ENCODE measurements around the gene KLHDC7B. TPM values are rescaled to one million over a fixed set of nuclear protein-coding genes. Genes with fewer than 3 reads are reported as not detected.

Gene KLHDC7B
- total RNA-seq, 1 donor from 2014 or later: 5.2 TPM

DNA sequence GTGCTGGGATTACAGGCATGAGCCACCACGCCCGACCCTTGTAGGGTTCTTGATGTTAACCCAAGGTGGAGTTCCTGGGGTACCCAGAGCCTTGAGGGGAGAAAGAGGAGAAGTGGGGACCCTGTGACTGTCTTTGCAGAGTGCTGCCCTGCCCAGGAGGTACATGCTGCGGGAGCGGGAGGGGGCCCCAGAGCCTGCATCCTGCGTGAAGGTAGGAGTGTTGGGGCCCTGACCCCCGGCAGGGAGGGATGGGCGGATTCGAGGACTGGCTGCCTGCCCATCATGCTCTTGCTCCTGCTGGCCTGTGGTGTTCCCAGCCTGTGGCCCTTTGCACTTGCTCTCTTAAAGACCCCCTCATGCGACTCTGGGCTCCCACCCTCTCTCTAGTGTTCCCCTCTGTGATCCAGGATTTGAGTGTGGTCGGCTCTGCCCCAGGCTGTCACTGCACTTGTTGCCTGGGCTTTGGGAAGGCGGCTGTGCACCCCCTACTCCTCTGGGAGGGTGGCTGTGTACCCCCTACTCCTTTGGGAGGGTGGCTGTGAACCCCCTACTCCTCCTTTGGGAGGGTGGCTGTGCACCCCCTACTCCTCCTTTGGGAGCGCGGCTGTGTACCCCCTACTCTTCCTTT, 24.8 kb upstream of the KLHDC7B start:
- Mint-ChIP-seq H3K4me3 (no peak overlapping the region), H3K27me3 (no peaks in the 10 kb centered on the region), H3K4me1 (peaks cover 7% of the 10 kb centered on the region), H3K36me3 (ENCODE audit: low read depth) (peaks cover 61% of the 10 kb centered on the region), H3K9me3 (no peaks in the 10 kb centered on the region), H3K27ac (no peak overlapping the region)
- TF ChIP-seq, protein P1, sequence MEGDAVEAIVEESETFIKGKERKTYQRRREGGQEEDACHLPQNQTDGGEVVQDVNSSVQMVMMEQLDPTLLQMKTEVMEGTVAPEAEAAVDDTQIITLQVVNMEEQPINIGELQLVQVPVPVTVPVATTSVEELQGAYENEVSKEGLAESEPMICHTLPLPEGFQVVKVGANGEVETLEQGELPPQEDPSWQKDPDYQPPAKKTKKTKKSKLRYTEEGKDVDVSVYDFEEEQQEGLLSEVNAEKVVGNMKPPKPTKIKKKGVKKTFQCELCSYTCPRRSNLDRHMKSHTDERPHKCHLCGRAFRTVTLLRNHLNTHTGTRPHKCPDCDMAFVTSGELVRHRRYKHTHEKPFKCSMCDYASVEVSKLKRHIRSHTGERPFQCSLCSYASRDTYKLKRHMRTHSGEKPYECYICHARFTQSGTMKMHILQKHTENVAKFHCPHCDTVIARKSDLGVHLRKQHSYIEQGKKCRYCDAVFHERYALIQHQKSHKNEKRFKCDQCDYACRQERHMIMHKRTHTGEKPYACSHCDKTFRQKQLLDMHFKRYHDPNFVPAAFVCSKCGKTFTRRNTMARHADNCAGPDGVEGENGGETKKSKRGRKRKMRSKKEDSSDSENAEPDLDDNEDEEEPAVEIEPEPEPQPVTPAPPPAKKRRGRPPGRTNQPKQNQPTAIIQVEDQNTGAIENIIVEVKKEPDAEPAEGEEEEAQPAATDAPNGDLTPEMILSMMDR (IDR thresholded peaks at IDR 0.05): no peak
- ChIA-PET POLR2A (no interaction called here), CTCF (no interaction called here)
- intact Hi-C loops (cut with micrococcal nuclease): no loop called here
- DNase-seq (no peak), ATAC-seq (ENCODE audit: low read depth) (no peak)

DNA sequence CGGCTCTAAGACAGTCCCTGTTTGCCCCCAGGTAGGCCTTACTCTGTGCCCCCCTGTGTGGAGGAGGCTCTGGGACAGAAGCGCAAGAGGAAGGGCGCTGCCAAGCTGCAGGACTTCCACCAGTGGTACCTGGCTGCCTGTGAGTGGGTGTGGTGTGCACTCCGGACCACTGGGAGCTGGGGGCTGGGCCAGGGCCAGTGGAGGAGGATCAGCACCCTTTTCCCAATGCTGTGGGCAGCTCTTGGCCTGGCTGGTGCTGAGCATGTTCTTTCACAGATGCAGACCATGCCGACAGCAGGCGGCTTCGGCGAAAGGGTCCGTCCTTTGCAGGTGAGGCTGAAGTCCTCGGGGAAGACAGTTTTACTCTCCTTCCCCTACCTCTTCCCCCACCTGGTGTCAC, 24.0 kb upstream of the KLHDC7B start:
- no peak for DNase-seq
- no peaks in the 10 kb centered on the region for H3K27me3 Mint-ChIP-seq
- no peak overlapping the region for H3K27ac Mint-ChIP-seq
- peaks cover 53% of the 10 kb centered on the region for H3K36me3 Mint-ChIP-seq (ENCODE audit: low read depth)
- TF ChIP-seq, protein P1 (IDR thresholded peaks at IDR 0.05): no peak
- ChIA-PET CTCF (interaction anchor here (1.0 kb wide), 1 partner anchor 13 kb away, joined by 3 read pairs; the partner anchor contains the start of gene NCAPH2), POLR2A (interaction anchor here (1.1 to 2.0 kb wide), 3 partner anchors 13 to 99 kb away, joined by 5 to 13 read pairs (median 6); partner anchors contain the start of genes LMF2 and NCAPH2)
- no peaks in the 10 kb centered on the region for H3K9me3 Mint-ChIP-seq
- intact Hi-C loops (cut with micrococcal nuclease): no loop called here
- H3K4me3 Mint-ChIP-seq: no peak overlapping the region
- no peak for ATAC-seq (ENCODE audit: low read depth)
- H3K4me1 Mint-ChIP-seq: peaks cover 9% of the 10 kb centered on the region

DNA sequence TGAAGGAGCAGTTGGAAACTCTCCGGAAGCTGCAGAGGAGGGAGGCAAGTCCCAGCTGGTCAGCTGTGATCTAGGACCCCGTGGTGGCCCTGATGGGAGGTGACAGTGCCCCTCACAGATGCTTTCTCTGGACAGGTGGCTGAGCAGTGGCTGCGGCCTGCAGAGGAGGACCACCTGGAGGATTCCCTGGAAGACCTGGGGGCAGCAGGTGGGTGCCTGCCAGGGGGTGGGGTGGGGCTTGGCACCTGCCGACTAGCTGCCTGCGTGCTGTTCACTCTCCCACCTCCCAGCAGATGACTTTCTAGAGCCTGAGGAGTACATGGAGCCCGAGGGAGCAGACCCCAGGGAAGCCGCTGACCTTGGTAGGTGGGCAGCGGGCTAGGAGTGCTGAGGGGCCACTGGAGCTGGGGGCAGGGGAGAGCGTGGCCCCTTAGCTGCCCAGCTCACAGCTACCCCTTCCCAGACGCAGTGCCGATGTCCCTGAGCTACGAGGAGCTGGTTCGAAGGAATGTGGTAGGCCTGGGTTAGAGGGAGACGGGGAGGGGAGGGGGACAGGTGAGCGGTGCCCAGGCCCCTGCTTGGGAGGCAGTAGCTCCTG, 23.4 kb upstream of the KLHDC7B start:
- Mint-ChIP-seq H3K27ac (no peak overlapping the region), H3K4me1 (peaks cover 15% of the 10 kb centered on the region), H3K9me3 (no peaks in the 10 kb centered on the region), H3K36me3 (ENCODE audit: low read depth) (peaks cover 51% of the 10 kb centered on the region), H3K4me3 (no peak overlapping the region), H3K27me3 (no peaks in the 10 kb centered on the region)
- POLR2A ChIA-PET: interaction anchor here (0.8 to 2.0 kb wide), 5 partner anchors 14 to 99 kb away, joined by 3 to 13 read pairs (median 5); partner anchors contain the start of genes LMF2, NCAPH2 and SYCE3
- intact Hi-C loops (cut with micrococcal nuclease): no loop called here
- ATAC-seq (ENCODE audit: low read depth) (no peak), DNase-seq (no peak)
- CTCF ChIA-PET: interaction anchor here (1.0 kb wide), 1 partner anchor 14 kb away, joined by 3 read pairs; the partner anchor contains the start of gene NCAPH2
- TF ChIP-seq, protein P1 (IDR thresholded peaks at IDR 0.05): no peak

DNA sequence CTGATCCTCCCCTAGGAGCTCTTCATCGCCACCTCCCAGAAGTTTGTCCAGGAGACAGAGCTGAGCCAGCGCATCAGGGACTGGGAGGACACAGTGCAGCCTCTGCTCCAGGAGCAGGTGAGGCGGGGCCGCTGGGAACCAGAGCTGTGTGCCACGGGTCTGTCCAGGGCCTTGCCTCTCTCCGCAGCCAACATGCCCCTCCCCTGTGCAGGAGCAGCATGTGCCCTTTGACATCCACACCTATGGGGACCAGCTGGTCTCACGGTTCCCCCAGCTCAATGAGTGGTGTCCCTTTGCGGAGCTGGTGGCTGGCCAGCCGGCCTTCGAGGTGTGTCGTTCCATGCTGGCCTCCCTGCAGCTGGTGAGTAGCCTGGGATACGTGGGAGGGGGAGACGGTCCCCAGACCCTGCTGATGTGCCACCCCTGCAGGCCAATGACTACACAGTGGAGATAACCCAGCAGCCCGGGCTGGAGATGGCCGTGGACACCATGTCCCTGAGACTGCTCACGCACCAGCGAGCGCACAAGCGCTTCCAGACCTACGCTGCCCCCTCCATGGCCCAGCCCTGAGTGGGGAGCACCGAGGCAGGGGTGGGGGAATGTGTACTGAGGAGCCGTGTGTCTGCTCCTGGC, 22.8 kb upstream of the KLHDC7B start:
- intact Hi-C loops (cut with micrococcal nuclease): no loop called here
- ATAC-seq (ENCODE audit: low read depth): no peak
- H3K36me3 Mint-ChIP-seq (ENCODE audit: low read depth): peaks cover 49% of the 10 kb centered on the region
- CTCF ChIA-PET: interaction anchor here (1.6 kb wide), 1 partner anchor 40 kb away, joined by 3 read pairs; the partner anchor contains the start of gene SYCE3
- no peak for DNase-seq
- no peaks in the 10 kb centered on the region for H3K27me3 Mint-ChIP-seq
- no peak overlapping the region for H3K27ac Mint-ChIP-seq
- POLR2A ChIA-PET: interaction anchor here (0.6 to 4.9 kb wide), 7 partner anchors 15 to 98 kb away, joined by 3 to 94 read pairs (median 5); partner anchors contain the start of genes LMF2, NCAPH2 and SYCE3
- H3K4me3 Mint-ChIP-seq: peak overlapping the region; percentile 7
- TF ChIP-seq, protein P1 (IDR thresholded peaks at IDR 0.05): no peak
- no peaks in the 10 kb centered on the region for H3K9me3 Mint-ChIP-seq
- H3K4me1 Mint-ChIP-seq: peaks cover 21% of the 10 kb centered on the region

DNA sequence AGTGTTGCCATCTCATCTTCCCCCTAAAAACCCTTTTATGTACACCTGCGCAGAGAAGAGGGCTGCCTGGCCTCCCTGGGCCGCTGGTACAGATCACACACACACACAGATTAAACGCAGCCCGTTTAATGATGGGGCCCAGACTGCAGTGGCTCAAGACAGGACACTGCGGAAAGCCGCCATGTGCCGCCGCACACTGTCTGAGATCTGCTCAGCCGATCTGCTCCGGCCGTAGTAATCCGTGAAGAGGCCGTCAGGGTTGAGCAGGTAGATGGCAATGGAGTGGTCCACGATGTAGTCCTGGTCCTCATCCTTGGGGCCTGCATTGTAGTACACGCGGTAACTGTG, 22.3 kb upstream of the KLHDC7B start:
- H3K4me3 Mint-ChIP-seq: no peak overlapping the region
- H3K36me3 Mint-ChIP-seq (ENCODE audit: low read depth): peaks cover 47% of the 10 kb centered on the region
- H3K27ac Mint-ChIP-seq: no peak overlapping the region
- CTCF ChIA-PET: interaction anchor here (1.6 kb wide), 1 partner anchor 39 kb away, joined by 3 read pairs; the partner anchor contains the start of gene SYCE3
- no peak for DNase-seq
- no peaks in the 10 kb centered on the region for H3K9me3 Mint-ChIP-seq
- POLR2A ChIA-PET: interaction anchor here (0.5 to 13.6 kb wide), 7 partner anchors 9 to 97 kb away, joined by 4 to 946 read pairs (median 94); partner anchors contain the start of genes KLHDC7B, LMF2, NCAPH2 and SYCE3
- ATAC-seq (ENCODE audit: low read depth): no peak
- intact Hi-C loops (cut with micrococcal nuclease): no loop called here
- H3K27me3 Mint-ChIP-seq: no peaks in the 10 kb centered on the region
- peaks cover 26% of the 10 kb centered on the region for H3K4me1 Mint-ChIP-seq
- TF ChIP-seq, protein P1 (IDR thresholded peaks at IDR 0.05): no peak
